Measurements from ENCODE around the gene PHF20.
"Not testable (repeated sequence)": the region's sequence is repeated elsewhere in the genome, so short reads cannot be mapped to it uniquely, and the experiment has no call there.

Gene PHF20

DNA sequence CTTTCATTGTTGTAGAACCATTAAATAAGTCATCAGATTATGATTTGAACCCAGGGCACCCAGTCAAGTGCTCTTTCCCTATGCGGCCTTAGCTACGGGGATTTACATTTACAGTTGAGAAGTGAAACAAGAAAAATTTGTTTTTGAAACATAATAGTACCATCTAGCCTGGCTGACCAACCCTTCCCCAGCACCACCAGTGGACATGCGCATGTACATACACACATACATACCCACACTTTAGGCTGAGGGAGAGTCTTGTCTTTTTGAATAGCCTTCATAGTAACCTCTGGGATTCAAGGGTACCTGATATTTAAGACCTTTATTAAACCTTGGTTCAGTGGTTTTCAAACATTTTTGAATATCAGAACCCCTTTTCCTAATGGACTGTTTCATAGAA lies 148.7 kb downstream of the PHF20 start:
- no peak for DNase-seq (ENCODE audit: low read depth)

DNA sequence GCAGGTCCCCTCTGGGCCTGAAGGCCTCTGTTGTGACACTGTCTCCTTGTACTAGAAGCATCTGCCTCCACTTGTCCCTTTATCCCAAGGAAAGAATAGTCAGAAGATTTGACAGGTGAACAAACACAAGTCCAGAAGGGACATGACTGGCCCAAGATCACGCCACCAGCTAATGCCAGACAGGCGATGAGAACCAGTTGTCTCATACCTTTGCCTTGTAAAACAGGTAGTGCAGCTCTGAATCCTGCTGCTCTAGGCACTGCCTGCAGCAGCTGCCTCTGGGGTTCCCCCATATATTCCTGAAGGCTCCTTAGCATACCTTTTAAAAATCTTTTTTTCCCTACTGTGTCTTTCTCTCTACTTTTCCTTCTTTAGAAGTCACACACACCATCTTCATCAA lies 157.5 kb downstream of the PHF20 start:
- no peak for DNase-seq (ENCODE audit: low read depth)

DNA sequence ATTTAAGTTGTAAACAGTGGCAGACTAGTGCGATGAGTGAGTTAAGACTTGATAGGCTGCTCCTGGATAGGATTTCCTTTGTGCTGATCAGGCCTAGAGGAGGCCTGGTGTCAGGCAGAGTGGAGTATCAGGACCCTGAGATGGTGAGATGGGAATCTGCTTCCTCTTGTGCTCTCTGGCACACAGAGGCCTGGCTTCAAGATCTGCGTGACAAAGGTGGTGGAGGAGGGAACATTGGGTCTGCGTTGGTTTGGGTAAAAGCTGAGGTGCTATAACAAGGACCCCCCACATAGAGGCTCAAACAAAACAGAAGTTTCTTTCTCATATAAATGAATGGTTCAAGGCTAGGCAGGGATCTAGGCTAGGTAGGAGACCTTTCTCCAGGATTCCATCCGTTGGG lies 162.2 kb downstream of the PHF20 start:
- DNase-seq (ENCODE audit: low read depth): no peak

DNA sequence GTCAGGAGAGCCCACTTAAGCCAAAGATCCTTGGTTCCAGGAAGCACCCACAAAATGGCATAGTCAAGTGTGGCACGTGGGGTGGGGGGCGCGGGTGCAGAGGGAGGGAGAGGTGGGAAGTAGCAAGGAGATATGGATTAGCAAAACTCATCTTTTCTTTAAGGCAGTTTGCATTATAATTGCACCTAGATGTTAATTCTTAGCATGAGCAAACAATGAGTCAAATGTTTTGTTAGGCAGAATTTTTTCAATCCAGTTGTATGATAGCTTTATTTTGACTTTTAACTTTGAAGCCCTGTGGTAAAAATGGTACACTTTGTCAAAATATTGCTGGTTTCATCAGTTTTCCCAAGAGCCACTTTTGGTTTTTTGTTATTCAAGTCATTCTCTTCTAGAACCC lies 167.4 kb downstream of the PHF20 start:
- no peak for DNase-seq (ENCODE audit: low read depth)

DNA sequence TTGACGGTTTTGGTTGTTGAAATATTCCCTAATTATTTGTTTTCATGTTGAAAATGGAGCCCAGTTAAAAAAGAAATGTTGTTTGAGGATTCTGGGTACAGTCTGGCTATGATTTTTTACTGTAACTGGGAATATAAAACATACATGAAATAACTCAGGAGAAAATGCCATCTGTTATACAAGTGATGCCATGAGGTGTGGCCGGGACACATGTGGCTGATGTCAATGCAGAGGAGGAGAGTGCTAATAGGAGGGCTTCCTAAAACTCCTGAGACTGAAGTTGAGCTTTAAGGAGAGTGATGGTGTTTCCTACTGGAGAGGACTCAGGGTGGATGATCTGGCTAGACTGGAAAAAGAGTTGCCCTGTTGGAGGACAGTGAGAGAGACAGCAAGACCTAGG lies 169.8 kb downstream of the PHF20 start:
- no peak for DNase-seq (ENCODE audit: low read depth)

DNA sequence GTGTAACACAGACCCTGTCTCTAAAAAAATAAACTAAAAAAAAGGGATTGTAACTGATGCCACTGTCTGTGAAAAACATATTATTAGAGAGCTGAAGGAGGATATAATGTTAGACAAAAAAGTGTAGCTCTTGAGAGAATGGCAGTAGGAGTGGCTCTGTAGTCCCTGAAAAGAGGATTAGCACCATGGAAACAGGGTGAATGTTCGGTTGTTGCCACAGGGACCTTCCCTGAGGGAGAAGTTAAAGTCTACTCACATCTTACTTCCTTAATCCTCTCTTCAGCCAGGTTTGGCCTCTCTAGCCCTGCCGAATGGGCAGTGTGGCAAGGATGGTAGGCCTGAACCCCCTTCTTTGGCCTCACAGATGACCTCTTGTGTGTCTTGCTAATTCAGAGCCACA lies 170.4 kb downstream of the PHF20 start:
- DNase-seq (ENCODE audit: low read depth): no peak

DNA sequence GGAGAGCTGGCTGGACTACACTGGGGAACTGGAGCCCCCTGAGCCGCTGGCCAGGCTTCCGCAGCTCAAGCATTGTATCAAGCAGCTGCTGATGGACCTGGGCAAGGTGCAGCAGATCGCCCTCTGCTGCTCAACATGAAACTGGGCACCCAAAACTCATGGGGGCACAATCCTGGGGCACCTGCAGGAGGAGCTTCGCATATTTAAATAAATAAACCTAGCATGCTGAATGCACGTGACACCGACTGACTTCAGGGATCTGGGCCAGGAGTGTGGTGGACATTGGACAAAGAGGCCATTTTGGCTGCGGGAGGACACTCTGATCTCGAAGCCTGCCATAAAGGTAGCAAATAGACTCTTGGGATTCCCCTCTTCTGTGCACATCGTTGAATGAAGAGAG lies 175.7 kb downstream of the PHF20 start:
- DNase-seq (ENCODE audit: low read depth): no peak

DNA sequence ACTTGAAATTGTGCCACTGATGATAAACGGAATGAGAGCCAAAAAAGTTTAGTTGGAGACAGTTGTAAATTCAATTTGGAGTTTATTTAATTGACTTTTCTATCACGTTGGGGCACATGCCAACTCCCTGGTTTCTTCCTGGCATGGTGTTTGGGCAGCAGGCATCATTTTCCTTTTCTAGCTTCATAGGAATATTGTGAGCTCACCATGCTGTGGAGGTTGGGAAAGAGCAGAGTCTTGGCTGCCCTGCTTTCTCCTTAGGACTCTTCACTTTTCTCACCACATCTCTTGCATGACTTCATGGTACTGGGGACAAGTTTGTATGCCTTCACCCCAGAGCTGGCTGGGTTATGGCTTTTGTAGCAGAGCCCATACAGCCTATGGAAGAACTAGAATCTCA lies 176.1 kb downstream of the PHF20 start:
- no peak for DNase-seq (ENCODE audit: low read depth)

DNA sequence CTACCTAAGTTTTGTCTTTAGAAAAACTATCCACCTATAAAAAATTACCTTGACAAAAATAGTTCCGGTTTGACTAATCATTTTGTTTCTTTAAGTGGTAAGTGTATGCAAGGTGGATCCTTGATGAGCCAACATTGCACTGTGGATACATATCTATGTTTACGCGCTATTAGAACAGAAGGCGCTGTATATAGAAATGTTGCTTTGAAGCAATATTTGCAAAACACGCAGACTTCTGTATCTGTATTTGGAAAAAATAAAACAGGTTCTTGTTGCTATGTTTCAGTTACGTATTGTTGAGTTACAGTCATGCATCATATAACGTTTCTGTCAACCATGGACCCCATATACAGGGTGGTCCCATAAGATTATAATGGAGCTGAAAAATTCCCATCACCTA lies 178.3 kb downstream of the PHF20 start:
- no peak for DNase-seq (ENCODE audit: low read depth)

DNA sequence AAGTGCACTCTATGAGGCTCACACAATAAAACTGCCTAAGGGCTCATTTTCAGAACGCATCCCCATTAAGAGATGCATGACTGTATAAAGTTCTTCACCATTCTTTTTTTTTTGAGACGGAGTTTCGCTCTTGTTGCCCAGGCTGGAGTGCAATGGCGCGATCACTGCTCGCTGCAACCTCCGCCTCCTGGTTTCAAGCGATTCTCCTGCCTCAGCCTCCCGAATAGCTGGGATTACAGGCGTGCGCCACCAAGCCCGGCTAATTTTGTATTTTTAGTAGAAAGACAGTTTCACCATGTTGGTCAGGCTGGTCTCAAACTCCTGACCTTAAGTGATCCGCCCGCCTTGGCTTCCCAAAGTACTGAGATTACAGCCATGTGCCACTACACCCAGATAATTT lies 180.3 kb downstream of the PHF20 start:
- DNase-seq (ENCODE audit: low read depth): not testable (repeated sequence)

DNA sequence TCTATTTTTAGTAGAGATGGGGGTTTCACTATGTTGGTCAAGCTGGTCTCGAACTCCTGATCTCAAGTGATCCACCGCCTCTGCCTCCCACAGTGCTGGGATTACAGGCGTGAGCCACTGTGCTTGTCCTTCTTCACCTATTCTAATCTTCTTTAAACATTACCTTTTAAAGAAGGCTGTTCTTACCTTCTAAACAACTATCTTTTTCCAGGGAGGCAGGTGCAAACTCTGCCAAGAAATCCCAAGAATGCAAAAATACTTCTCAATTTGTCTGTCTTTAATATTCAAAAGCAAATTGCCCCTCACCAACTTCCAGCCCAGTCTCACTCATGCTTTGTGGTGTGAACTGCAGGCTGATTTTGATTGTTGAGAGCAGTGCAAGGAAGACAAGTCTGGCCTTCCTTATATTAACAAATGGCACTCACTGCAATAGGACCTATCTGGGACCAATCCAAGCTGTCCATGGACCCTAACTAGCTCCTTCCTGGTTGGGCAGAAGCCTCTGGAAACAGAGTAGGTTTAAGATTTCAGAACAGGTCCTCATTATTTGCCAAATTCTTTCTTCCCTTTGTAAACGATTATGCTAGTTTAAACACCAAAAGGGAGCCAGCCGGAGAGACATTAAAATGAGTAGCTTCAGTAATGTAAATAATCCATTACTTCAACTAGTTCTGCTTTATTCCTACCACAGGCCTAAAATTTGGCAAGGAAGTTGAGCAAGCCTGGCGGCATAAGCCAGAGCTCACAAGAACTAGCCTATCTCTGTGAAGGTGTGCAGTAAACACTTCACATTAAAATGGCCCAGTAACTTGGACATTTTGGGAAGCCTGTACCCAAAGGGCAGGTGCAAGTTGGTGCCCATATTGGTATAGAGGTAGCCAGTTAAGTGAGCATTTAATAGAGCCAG lies 180.9 kb downstream of the PHF20 start:
- DNase-seq (ENCODE audit: low read depth): no peak

DNA sequence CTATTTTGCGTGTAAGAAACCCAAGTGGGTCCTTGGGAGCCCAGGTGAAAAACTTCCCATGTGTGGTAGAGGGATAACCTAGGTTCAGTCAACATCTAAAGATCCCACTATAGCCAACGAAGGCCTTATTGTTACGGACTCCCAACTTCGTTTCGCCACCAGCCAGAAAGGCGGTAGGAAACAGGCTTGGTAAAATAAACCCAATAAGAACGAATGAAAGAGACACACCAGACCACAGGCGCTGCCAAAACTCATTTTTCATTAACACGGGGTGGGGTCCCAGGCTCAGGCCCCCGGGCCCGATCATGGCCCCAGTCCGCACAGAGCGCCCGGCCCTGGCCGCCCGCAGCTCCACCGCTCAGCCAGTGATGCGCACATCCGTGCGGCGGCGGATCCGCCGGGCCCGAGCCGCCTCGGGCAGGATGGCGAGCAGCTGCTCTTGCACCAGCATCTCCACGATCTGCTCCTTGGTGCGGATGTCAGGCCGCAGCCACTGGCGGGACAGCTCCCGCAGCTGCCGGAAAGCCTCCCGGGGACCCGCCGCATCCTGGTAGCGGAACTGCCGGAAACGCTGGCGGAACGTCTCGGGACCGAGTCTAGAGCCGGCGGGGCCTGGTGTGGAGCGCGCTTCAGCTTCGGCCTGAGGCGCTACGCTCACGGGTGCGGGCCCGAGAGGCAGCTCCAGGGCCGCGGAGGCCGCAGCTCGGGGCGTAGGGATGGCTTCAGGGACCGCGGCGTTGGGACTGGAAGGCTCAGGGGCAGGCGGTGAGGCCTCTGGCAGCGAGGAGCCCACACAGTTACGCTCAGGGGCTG lies 181.8 kb downstream of the PHF20 start:
- peak; percentile 29 for DNase-seq (ENCODE audit: low read depth)

DNA sequence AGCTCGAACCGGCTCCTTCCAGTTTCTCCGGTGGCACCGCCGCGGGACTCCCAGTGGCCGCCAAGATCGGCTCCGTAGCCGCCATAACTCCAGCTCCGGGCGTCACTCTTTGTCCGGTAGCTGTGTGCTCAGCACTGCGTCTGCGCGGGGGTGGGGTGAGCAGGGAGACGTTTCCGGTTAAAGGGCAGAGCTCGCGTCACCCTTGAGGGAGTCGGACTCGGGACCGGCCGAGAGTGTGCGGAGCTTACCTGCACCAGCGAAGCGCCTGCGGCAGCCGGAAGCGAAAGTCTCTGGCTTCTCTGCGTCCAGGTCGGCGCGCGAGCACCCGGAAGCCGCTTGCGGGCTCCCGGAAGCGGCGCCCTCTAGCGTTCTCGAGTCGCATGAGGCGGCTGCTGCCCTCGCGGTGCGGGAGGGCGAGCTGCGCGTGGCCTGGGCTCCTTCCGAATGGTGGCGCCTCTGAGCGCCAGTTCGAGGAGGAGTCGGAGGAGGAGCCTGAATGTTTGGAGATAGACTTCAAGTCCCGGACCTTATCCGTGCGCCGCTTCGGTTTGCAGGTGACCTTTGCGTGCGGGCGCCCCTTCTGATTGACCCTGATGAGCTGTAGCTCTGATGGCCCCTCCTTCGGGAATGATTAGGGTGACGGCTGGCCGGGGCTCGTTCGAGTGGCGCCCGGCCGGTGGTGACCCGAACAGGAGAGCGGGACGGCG lies 182.5 kb downstream of the PHF20 start, which contains the start of gene SCAND1:
TSS of gene SCAND1 (minus strand) at position 303 of the 707 bp plus-strand sequence. CDS start at position 85, 218 bp downstream.
- peak; percentile 91 for DNase-seq (ENCODE audit: low read depth)

DNA sequence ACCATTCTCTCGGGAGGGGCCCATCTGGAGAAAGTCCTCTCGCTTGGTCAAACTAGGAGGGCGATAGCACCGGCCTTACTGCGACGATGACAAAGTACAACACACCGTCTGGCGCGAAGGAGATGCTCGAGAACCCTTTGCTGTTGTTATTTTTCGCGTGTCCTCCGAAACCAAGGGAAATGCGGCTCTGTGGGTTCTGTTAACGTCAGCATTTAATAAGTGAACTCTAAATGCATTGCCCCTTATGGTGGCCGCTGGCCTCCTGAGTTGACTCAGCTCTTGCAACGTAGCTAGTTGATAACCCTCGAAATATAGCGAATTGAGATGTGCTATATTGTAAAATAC lies 183.1 kb downstream of the PHF20 start:
- no peak for DNase-seq (ENCODE audit: low read depth)

DNA sequence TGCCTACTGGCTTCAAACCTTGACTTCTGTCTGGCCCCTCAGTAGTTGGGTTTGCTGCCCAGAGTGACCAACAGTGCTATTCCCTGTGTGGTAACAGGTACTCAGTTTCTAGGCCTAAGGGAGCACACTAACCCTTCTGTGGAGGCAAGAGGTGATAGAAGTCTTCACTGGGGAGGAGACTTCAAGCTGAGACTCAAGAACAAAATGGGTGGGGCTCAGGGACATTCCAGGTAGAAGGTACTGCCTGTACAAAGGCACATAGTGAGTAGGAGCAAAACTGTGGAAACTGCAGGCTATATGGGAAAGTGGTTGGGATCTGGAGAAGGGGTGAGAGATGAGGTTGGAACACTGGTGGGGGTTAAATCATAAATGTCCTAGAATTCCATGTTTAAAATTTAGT lies 184.8 kb downstream of the PHF20 start:
- no peak for DNase-seq (ENCODE audit: low read depth)

DNA sequence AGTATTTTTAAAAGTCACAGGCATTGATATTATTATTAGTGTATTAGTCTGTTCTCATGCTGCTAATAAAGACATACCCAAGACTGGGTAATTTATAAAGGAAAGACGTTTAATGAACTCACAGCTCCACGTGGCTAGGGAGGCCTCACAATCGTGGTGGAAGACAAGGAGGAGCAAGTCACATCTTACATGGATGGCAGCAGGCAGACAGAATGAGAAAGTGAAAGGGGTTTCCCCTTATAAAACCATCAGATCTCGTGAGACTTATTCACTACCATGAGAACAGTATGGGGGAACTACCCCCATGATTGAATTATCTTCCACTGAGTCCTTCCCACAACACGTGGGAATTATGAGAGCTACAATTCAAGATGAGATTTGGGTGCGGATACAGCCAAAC lies 187.5 kb downstream of the PHF20 start:
- DNase-seq (ENCODE audit: low read depth): not testable (repeated sequence)

DNA sequence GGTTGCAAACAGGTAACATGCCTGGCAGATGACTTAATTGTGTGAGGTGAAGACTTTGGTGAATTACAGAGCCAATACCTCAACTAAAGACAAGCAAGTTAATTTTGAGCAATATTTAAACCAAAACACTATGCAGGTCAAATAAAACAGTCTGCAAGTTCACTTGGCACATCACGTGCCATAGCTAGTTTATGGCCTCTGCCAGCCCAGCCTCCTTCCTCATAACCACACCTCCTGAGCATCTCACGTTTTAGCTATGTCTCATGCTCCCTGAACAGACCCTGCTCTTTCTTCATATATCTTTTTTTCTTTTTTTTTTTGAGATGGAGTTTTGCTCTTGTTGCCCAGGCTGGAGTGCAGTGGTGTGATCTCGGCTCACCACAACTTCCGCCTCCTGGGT lies 192.1 kb downstream of the PHF20 start:
- no peak for DNase-seq (ENCODE audit: low read depth)

DNA sequence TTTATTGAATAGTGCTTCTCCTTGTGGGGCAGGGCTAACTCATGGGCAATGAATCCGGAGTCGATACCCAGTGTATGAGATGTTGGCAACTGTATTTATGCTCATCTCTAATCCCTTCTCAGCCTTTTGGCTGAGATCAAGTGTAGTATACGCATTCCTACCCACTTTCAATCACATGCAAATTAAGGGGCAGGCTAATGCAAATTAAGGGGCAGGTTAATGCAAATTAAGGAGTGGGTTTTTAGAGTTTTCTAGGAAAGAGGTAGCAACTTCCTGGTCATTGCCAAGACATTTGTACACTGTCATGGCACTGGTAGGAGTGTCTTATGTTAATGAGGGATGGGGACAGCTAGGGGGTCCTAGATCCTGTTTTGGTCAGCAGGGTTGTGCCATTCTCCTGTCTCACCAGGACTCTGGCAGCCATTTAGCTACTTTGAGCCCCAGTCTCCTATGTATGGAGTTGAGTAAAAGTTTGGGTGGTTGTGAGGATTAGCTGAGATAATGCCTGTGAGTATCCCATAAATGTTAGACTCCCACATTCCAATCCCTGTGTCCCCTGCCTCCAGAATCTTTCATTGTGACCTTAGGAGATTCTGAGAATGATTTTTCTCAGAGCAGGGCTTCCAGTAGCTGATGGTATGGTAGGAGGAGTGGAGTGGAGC lies 196.3 kb downstream of the PHF20 start, which contains the start of gene CNBD2:
TSS of gene CNBD2 (plus strand) at position 612 of the 662 bp plus-strand sequence. CDS start 173 bp downstream, outside the sequence.
- no peak for DNase-seq (ENCODE audit: low read depth)

DNA sequence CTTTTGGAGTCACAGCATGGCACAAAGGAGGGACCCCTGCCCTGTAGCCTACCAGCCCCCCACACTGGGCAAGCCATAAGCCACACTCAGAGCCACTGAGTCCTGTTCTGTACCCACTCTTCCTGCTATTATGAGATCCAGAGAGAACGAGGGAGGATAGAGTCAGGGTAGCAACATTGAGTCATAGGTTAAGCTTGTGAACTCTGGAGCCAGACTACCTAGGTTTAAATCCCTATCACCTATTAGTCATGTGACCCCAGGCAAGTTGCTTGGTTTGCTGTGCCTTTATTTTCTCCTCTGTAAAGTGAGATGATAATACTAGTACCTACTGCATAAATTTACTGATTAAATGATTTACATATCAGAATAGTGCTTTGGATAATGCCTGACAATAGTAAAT lies 197.1 kb downstream of the PHF20 start:
- DNase-seq (ENCODE audit: low read depth): no peak

DNA sequence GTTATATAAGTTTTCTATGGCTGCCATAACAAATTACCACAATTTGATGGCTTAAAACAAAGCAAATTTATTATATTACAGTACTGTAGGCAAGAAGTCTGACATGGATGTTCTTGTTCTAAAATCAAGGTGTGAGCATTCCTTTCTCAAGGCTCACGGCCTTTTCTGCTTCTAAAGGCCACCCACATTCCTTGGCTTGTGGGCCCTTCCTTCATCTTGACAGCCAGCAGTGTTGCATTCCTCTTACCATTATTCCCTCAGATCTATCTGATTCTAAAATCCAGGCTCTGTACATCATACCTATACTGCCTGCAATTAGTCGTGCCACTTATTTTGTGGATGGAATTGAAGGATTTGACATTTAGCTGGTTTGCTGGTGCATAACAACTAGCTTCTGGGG lies 200.2 kb downstream of the PHF20 start:
- no peak for DNase-seq (ENCODE audit: low read depth)

DNA sequence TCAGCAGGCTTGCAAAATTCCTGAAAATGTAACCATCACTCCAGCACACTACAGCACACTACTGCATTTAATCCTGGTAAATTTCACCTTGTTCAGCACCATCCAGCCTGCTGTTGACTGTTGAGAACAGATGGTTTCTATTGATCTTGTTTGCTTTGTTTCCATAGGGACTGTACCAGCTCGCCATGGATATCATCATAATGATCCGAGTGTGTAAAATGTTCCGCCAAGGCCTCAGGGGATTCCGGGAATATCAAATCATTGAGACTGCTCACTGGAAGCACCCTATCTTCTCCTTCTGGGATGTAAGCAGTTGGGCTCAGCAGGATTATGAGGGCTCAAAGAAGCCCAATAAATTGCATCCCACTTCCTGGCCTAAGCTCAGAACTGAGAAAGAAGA lies 200.6 kb downstream of the PHF20 start:
- DNase-seq (ENCODE audit: low read depth): no peak

DNA sequence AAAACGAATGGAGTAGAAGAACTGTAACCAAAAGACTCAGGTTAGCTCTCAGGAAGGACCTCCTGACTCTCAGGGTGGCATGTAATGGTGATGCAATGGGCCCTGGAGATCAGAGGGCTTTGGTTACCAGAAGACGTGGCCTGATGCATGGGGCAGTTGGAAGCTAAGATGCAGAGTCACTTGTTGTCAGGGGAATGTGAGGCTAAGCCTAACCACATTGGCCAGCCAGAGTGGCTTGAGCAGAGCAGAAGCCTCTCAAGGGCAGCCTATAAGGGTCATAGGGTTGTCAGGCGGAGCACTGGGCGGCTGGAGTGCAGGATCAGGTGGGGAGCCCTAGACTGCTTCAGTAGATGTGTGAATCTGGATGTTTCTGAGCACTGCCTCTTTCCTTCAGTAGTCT lies 202.4 kb downstream of the PHF20 start:
- DNase-seq (ENCODE audit: low read depth): no peak

Data from stimulated activated CD8-positive, alpha-beta memory T cell treated with anti-CD3 and anti-CD28 coated beads, Interleukin-15, amount 100 ng/mL, for 1 hour (primary cell).